Body of pancreas (tissue), 4 donors: Measurements from ENCODE around the gene EMILIN2. TPM values are rescaled to one million over a fixed set of nuclear protein-coding genes. Genes with fewer than 3 reads are reported as not detected.

Source experiments
- ATAC-seq: fragments of 150-250 bp; one replicate; pipeline ENCODE4 v1.9.1; 2016
- DNase-seq, 4 donors: peaks; one replicate each; pipeline ENCODE4 v3.0.0-alpha.2; 2019
- H3K27ac ChIP-seq, 4 donors: fragments of 200-600 bp; sonication (generic); 1 replicate in 3 of 4; 2 replicates in 1 of 4; pipeline versions ENCODE4 v1.5.1 to v1.6.1; 2016 to 2019; ENCODE audit warnings: mild to moderate bottlenecking in 1 of 4, mixed read lengths in 1 of 4, moderate library complexity in 1 of 4
- H3K27me3 ChIP-seq, 2 donors: fragments of 200-600 bp; sonication (generic); one replicate each; pipeline ENCODE4 v1.6.0; 2016; ENCODE audit warnings: mild to moderate bottlenecking in 1 of 2
- H3K36me3 ChIP-seq, 2 donors: fragments of 200-600 bp; sonication (generic); replicated peaks in 1 of 2; 2 replicates each; pipeline ENCODE4 v1.5.1; 2016; ENCODE audit warnings: low read depth in 2 of 2; ENCODE audit not compliant: insufficient read depth in 1 of 2
- H3K4me1 ChIP-seq: fragments of 200-600 bp; sonication (generic); one replicate; pipeline ENCODE4 v1.6.0; 2016
- H3K4me3 ChIP-seq, 2 donors: fragments of 200-600 bp; sonication (generic); 1 replicate in 1 of 2; 2 replicates in 1 of 2; pipeline ENCODE4 v1.5.1; 2016 to 2019
- H3K9me3 ChIP-seq, 3 donors: fragments of 200-600 bp; sonication (generic); 1 replicate in 2 of 3; 2 replicates in 1 of 3; pipeline ENCODE4 v1.5.1; 2016
- POLR2A ChIP-seq, 3 donors: fragments of 450-650 bp; IDR thresholded peaks; one replicate each; pipeline ENCODE4 v1.6.1; 2016; ENCODE audit warnings: antibody characterized with exemption in 3 of 3, mild to moderate bottlenecking in 2 of 3
- WGBS, 2 donors: methylation state at CpG; one replicate each; pipeline ENCODE4 v1.1.5; 2017; 5-methylcytosine and 5-hydroxymethylcytosine counted together
- intact Hi-C: fragments of 100-400 bp; cut with DNase I; formaldehyde crosslinking; loops from one replicate; pipeline ENCODE4 v1.15.1; 2023
- total RNA-seq, 2 donors: library from RNA; depleted of rRNA; stranded (reverse); fragments of >200 nt; gene quantifications; one replicate each; pipeline ENCODE4 v1.1.0, GENCODE V29; 2016
- TF ChIP-seq, protein P1 (sequence below), 7 experiments: fragments of 450-650 bp in 4 of 7; fragments of 200-600 bp in 3 of 7; sonication (generic) in 3 of 7; IDR thresholded peaks; one replicate each; pipeline ENCODE4 v1.5.1; 2016 to 2019; ENCODE audit warnings: antibody characterized with exemption in 7 of 7

The EMILIN2 gene
- total RNA-seq, 2 donors from 2014 or later = 2.0 to 3.1 TPM

DNA sequence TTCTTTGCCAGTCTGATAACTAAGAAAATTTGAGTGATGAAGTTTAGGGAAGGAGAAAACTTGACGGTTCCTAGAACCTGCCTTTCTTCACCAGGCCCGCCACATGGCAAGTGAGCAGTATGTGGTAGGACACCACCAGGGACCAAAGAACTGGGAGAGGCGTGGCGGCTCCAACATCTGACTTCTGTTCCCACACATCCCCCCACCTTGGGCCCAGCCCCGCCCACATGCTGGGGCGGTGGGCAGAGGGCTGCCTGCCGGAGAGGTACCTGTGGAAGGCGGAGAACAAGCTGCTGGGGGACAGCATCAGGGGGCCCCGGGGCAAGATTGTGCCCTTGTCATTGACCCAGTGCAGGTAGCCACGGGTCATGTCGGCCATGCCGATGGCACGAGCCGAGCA lies 75.0 kb downstream of the EMILIN2 start:
- Histone ChIP-seq H3K36me3 (peaks cover 24 to 44% of the 10 kb centered on the region in 2 donors), H3K4me1 (peaks cover 7% of the 10 kb centered on the region), H3K4me3 (no peak overlapping the region), H3K27ac (no peak overlapping the region), H3K9me3 (no peaks in the 10 kb centered on the region), H3K27me3 (no peaks in the 10 kb centered on the region)
- TF ChIP-seq POLR2A (IDR thresholded peaks at IDR 0.05) = no peak
- TF ChIP-seq, protein P1, sequence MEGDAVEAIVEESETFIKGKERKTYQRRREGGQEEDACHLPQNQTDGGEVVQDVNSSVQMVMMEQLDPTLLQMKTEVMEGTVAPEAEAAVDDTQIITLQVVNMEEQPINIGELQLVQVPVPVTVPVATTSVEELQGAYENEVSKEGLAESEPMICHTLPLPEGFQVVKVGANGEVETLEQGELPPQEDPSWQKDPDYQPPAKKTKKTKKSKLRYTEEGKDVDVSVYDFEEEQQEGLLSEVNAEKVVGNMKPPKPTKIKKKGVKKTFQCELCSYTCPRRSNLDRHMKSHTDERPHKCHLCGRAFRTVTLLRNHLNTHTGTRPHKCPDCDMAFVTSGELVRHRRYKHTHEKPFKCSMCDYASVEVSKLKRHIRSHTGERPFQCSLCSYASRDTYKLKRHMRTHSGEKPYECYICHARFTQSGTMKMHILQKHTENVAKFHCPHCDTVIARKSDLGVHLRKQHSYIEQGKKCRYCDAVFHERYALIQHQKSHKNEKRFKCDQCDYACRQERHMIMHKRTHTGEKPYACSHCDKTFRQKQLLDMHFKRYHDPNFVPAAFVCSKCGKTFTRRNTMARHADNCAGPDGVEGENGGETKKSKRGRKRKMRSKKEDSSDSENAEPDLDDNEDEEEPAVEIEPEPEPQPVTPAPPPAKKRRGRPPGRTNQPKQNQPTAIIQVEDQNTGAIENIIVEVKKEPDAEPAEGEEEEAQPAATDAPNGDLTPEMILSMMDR (IDR thresholded peaks at IDR 0.05) = no peak
- intact Hi-C loops = loop anchor here (10.0 kb wide), 1 partner anchor 223 kb away; no protein-coding TSS in a partner anchor
- WGBS, 2 donors = 92 to 94% methylated on average over 14 of the region's 14 CpGs
- no peak for DNase-seq
- no peak for ATAC-seq

DNA sequence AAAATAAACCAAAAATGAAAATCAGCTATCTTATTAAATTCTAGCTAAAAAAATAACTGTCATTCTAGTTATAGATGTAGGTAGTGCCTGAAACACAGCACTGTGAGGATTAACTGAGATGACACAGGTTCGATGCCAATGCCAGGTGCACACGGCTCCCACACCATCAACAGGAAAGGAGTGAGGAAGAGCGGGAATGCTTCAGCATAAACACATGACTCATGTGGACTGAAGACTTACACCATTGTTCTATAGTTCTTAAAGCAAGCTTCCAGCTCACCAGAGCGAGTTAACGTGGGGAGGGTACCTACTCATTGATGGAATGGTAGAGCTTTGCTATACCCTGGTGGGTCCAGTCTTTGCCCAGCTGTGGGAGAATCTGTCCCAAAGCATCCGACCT lies 76.7 kb downstream of the EMILIN2 start:
- 91% methylated on average over 6 of the region's 6 CpGs for WGBS, 2 donors
- no peak for DNase-seq
- H3K4me3 ChIP-seq = no peak overlapping the region

DNA sequence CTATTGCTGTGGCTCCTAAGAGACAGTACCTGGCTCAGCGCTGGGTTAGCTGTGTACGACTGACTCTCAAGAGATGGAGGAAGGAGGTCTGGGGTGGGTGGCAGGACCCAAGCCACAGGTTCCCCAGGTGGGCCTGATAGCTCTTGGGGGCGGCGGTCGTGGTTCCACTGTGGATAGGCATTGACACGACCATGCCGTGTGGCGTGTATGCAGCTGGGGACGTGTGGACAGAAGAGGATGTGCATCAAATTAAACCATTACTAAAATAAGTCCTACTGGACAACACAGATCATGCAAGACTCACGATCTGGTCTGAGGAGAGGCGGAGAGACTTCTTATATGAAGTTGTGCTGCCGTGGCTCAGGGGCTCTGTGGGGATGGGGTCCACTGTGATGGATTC lies 78.1 kb downstream of the EMILIN2 start:
- DNase-seq (peak in 1 of 4 donors; percentile 9), ATAC-seq (no peak)
- intact Hi-C loops = loop anchor here (10.0 kb wide), 1 partner anchor 220 kb away; no protein-coding TSS in a partner anchor
- Histone ChIP-seq H3K4me1 (no peaks in the 10 kb centered on the region), H3K9me3 (no peaks in the 10 kb centered on the region), H3K27ac (no peak overlapping the region), H3K4me3 (no peak overlapping the region), H3K36me3 (peaks cover 19 to 42% of the 10 kb centered on the region in 2 donors), H3K27me3 (no peaks in the 10 kb centered on the region)
- no peak for TF ChIP-seq POLR2A (IDR thresholded peaks at IDR 0.05)
- TF ChIP-seq, protein P1 (IDR thresholded peaks at IDR 0.05) = no peak
- 91 to 94% methylated on average over 12 of the region's 12 CpGs for WGBS, 2 donors

More for the DNA sequence above, 76.7 kb downstream of the EMILIN2 start:
- no peak for ATAC-seq
- TF ChIP-seq POLR2A (IDR thresholded peaks at IDR 0.05) = no peak
- TF ChIP-seq, protein P1 (IDR thresholded peaks at IDR 0.05) = no peak
- H3K27ac ChIP-seq = no peak overlapping the region
- H3K36me3 ChIP-seq = peaks cover 24 to 47% of the 10 kb centered on the region in 2 donors
- H3K4me1 ChIP-seq = no peaks in the 10 kb centered on the region
- no peaks in the 10 kb centered on the region for H3K9me3 ChIP-seq
- intact Hi-C loops = loop anchor here (10.0 kb wide), 1 partner anchor 221 kb away; no protein-coding TSS in a partner anchor
- H3K27me3 ChIP-seq = no peaks in the 10 kb centered on the region

DNA sequence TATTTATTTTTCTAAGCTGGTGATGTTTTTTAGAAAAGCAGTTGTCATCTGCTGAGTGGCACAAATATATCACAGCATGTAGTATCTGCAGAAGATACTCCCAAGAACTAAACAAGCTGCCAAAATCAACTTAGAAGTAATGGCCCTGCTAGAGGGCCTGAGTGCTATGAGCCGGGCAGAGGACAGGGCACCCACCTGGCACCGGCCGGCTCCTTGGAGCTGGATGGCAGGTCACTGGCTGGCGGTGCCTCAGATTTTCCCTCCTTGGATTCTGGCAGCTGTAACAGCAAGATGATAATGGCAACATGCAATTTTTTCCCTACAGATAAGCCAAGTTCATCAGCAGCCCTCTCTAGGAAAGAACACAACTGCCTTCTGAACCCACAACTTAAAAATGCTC lies 79.7 kb downstream of the EMILIN2 start:
- no peak for DNase-seq
- 94% methylated on average over 4 of the region's 4 CpGs; no CpG with 5 or more reads in 1 of the 2 donors for WGBS, 2 donors
- Histone ChIP-seq H3K36me3 (peaks cover 7 to 33% of the 10 kb centered on the region in 2 donors), H3K4me3 (no peak overlapping the region), H3K27ac (no peak overlapping the region), H3K4me1 (no peaks in the 10 kb centered on the region), H3K27me3 (no peaks in the 10 kb centered on the region), H3K9me3 (no peaks in the 10 kb centered on the region)
- intact Hi-C loops = loop anchor here (10.0 kb wide), 1 partner anchor 218 kb away; no protein-coding TSS in a partner anchor
- no peak for ATAC-seq
- TF ChIP-seq, protein P1 (IDR thresholded peaks at IDR 0.05) = no peak

DNA sequence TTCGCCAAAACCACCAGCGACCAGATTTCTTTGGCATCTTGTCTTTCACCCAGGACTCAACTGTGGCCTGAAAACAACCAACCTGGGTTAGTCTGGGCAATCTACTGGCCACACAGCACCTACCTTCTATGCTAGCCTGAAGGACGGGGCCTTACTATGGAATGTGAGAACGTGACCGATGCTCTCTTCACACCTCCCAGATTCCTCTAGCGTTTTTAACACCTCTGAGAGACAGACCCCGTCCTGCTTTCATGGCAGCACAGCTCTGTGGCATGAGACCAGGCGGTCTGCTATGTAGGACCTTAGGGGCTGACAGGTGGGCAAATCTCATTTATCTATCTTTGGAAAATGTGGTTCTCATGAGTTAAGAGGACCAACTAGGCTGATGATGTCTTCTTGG lies 80.9 kb downstream of the EMILIN2 start:
- TF ChIP-seq, protein P1 (IDR thresholded peaks at IDR 0.05) = no peak
- TF ChIP-seq POLR2A (IDR thresholded peaks at IDR 0.05) = no peak
- ATAC-seq (no peak), DNase-seq (no peak)
- intact Hi-C loops = loop anchor here (10.0 kb wide), 1 partner anchor 217 kb away; no protein-coding TSS in a partner anchor
- H3K27ac ChIP-seq = no peak overlapping the region
- 89 to 94% methylated on average over 8 of the region's 8 CpGs for WGBS, 2 donors
- H3K4me3 ChIP-seq = no peak overlapping the region
- H3K4me1 ChIP-seq = no peaks in the 10 kb centered on the region
- no peaks in the 10 kb centered on the region for H3K9me3 ChIP-seq
- H3K27me3 ChIP-seq = no peaks in the 10 kb centered on the region
- H3K36me3 ChIP-seq = peaks cover 7 to 33% of the 10 kb centered on the region in 2 donors
